EL (cell line): ENCODE data around the gene MT3.
"Not testable (repeated sequence)": the region's sequence is repeated elsewhere in the genome, so short reads cannot be mapped to it uniquely, and the experiment has no call there.

Source experiments
- DNase-seq: peaks from one replicate; pipeline ENCODE4 v3.0.0-alpha.2; 2016

The MT3 gene

DNA sequence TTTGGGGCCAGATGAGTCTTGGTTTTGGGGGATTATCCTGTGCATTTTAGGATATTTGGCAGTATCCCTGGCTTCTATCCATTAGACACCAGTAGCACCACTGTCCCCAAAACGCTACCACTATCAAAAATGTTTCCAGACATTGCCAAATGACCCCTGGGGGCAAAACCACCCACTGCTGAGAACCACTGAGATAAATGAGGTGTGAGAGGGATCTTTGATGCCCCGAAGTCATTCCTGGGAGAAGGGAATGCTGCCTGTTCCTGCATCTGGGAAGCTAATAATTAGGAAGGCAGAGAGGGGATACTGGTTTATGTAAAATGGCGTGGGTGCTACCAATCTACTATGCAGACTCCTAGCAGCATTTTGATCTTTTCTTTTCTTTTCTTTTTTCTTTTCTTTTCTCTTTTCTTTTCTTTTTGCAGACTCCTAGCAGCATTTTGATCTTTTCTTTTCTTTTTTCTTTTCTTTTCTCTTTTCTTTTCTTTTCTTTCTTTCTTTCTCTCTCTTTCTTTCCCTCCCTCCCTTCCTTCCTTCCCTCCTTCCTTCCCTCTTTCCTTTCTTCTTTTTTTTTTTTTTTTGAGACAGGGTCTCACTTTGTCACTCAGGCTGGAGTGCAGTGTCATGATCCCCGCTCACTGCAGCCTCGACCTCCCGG lies 8.8 kb upstream of the MT3 start:
- DNase-seq, result no peak

DNA sequence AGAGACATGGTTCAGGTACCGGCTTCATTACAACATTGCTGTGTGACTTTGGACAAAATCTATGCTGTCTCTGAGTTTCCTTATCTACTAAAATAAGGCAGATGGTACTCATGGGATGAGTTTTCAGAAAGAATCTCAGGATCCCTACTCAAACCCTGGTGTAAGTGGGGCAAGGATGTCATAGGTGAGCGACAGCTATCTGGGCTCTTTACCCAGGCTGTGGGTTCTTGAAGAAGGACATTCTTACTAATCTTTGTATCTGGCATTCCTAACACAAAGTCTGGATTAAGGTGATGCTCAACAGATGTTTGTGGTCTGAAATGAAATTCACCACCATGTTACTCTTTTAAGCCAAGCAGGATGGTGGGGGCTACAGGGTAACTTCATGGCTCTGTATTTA lies 6.4 kb upstream of the MT3 start:
- DNase-seq, result not testable (repeated sequence)

DNA sequence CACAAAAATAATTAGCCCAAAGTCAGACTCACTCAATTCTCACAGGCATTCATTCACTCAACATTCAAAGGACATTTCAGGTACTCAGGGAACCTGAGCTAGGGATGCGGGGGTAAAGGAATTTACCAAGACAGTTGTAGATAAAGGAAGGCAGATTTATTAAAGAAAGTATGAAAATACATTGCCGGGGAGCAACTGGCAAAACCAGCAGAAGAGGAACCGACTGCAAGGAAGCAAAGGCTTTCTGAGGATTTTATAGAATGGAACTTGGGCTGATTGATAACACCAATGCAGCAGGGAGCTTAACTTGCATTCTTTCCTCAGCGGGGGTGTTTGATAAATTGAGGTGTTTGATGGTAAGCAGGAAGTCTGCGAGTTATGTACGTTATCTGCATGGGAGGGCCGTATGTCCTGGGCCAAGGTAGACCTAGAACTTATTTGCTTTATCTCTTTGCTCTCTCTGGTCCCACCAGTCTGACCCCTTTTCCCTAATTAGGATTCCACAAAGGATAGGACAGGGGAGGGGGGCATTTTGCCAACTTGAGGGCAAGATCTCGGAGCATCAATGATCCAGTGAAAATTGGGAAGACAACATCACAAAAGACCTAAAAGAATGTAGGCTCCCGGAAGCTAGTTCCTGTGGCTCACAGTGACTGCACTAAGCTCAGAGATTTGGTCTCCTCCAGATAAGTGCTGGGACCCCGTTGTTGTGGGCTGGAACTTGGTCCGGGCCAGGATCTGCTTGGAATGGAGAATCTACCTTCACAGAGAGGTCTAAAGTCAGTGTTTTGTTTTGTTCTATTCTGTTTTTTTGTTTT lies 5.8 kb upstream of the MT3 start:
- no peak for DNase-seq

DNA sequence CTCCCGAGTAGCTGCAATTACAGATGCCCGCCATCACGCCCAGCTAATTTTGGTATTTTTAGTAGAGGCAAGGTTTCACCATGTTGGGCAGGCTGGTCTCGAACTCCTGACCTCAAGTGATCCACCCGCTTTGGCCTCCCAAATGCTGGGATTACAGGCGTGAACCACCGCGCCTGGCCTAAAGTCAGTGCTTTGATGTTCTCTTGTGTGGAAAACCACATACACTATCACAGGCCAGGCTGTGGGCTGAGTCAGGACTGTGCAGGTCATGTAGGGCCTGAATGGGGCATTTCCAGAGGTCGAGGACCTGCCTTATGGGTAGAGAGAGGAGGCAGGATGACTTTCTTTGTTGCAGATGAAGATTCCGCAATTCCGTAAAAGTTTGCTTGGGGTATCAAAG lies 5.1 kb upstream of the MT3 start:
- no peak for DNase-seq

GRCh38 chr16:56588781-56589140 lies 567 bp upstream of the MT3 start:
- DNase-seq, result no peak

GRCh38 chr16:56591377-56592060 lies 2.2 kb downstream of the MT3 start:
- no peak for DNase-seq

DNA sequence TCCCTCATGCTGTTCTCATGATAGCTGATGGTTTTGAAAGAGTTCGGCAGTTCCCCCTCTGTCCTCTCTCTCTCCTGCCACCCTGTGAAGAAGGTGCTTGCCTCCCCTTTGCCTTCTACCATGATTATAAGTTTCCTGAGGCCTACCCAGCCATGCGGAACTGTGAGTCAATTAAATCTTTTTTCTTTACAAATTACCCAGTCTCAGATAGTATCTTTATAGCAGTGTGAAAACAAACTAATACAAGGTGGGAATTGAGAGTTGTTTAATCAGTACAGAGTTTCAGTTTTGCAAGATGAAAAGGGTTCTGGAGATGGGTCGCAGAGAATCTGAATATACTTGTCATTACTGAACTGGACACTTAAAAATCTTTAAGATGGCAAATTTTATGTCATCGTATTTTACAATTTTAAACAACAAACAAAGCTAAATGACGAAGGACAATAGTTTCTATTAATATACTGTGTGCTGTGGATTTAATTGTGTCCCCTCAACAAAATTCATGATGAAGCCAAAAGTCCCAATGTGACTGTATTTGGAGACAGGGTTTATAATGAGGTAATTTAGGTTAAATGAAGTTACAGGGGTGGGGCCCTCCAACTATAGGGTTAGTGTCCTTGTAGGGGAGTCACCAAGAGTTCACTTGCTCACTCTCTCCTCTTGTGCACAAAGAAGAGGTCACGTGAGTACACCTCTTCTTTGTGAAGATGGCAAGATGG lies 4.4 kb downstream of the MT3 start:
- no peak for DNase-seq

GRCh38 chr16:56594292-56594619 lies 4.9 kb downstream of the MT3 start:
- DNase-seq, result no peak

- peak; percentile 76 for DNase-seq
These were observed 11.2 kb downstream of the MT3 start for GRCh38 chr16:56600398-56600999.

GRCh38 chr16:56601325-56601724 lies 12.0 kb downstream of the MT3 start:
- no peak for DNase-seq

DNA sequence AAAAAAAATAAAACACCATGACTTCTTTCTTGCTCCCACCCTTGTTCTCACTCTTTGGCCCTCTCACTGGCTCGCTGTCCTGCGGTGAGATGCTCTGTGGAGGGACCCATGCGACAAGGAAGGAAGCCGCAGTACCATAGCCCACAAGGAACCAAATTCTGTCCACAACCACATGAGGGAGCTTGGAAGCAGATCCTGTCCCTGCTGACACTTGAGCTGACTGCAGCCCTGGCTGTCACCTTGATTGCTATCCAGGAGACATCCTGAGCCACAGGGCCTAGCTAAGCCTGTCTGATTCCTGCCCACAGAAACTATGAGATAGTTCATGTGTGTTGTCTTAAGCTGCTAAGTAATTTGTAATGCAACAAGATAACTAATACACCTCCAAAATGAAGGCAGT lies 14.3 kb downstream of the MT3 start:
- peak; percentile 42 for DNase-seq

- peak; percentile 31 for DNase-seq
These were observed 15.6 kb downstream of the MT3 start for GRCh38 chr16:56604966-56605365.

GRCh38 chr16:56605475-56605874 lies 16.1 kb downstream of the MT3 start:
- DNase-seq, result no peak

DNA sequence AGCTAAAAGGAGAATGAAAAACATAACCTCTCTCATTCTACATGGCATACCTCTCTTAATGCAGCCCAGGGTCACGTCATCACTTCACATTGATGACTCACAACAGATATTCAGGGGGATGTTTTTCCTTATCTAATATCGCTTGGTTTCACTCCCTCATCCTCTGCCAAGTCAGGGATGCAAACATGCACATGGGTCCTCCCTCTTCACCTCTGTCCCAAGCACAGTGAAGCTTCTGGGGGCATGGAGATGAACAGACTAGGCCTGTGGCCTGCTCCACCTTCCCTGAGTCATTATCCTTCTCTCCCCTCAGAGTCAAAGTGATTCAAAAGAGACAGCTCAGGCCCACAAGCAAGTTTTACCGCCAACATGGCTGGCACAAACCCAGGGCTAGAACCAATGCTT lies 16.7 kb downstream of the MT3 start:
- peak; percentile 80 for DNase-seq

DNA sequence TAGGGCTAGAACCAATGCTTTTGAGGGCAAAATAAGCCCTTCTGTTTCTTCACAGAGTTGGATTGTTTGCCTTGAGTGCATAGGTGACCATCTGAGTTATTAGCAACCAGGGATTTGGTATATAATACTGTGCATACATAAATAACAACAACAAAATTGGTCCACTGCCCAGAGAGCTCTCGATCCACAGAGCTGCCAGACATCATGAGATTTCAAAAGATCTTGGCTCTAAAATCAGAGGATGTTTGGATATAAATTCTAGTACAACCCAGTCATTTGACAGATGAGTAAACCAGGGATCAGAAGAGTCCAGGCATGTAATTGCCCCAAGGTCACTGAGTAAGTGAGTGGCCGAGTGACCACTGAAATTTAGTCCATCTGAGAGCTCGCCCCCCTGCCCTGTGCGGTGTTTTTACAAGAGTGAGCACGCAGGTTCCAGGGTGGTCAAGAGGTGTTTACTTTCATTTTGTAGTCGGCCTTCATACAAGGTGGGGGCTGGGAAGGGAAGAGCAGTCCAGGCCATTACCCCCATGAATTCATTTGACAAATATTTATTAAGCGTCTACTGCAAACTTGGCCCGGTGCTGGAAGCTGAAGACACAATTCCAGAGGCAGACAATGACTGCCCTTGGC lies 17.3 kb downstream of the MT3 start:
- DNase-seq, result peak; percentile 87

DNA sequence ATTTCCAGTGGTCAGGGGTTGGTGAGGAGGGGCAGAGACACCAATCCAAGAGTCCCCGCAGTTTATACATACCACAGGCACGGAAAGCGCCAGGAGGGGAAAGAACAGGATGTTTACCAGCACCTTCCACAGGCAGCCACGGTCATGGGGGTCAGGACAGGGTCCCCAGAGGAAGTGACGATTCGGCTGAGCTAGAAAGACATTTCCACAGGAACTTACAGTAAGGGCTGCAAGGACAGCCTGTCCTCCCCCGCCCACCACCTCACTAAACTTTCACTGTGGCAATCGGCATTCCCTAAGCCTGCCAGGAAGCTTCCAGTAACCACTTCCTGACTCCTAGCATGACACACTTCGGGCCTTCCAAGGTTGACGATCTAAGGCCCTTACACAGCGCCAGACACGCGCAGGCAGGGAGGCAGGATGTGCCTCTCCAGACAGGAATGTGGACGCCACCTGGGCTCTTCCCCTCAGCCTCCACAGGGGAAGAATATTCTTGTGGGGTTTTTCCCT lies 17.8 kb downstream of the MT3 start:
- peak; percentile 99 for DNase-seq

- no peak for DNase-seq
These were observed 18.3 kb downstream of the MT3 start for GRCh38 chr16:56607675-56608042.

- DNase-seq, result peak; percentile 98
These were observed 18.9 kb downstream of the MT3 start, which contains the start of gene MT2A for GRCh38 chr16:56608043-56608875. Gene MT2A (plus strand): TSS chr16:56608584. CDS start chr16:56608656, 72 bp downstream.

DNA sequence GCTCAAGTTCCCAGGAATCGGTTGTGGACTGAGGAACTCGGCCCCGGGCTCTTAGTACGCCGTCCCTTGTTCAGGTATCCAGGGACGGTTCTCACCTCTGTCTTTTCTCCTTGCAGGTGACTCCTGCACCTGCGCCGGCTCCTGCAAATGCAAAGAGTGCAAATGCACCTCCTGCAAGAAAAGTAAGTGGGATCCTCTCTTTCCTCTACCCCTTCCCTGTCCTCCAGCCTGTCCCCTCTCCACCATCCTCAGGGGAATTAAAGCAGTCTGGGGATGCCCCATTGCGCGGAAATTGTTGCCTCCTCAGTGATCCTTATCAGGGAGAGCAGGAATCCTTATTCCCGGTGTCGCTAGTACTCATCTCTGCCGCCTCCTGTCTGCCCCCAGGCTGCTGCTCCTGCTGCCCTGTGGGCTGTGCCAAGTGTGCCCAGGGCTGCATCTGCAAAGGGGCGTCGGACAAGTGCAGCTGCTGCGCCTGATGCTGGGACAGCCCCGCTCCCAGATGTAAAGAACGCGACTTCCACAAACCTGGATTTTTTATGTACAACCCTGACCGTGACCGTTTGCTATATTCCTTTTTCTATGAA lies 19.6 kb downstream of the MT3 start:
- peak; percentile 33 for DNase-seq

- DNase-seq, result peak; percentile 88
These were observed 20.2 kb downstream of the MT3 start for GRCh38 chr16:56609463-56609921.
